ENCODE data around the gene TLCD4.

Gene TLCD4

GRCh38 chr1:95124342-95124741 lies 7.2 kb downstream of the TLCD4 start:
- in situ Hi-C loops (cut with HindIII; ENCODE audit: low pct_ligation_motif_present, low sequenced_read_pairs), result no loop called here
- TF ChIP-seq CTCF (IDR thresholded peaks at IDR 0.05; ENCODE audit: low read depth, low read length, missing control alignments), result no peak
- H3K36me3 ChIP-seq (replicated peaks), result no peaks in the 10 kb centered on the region
- no peak overlapping the region for H3K4me3 ChIP-seq (ENCODE audit: low read depth, low read length)
- H3K27ac ChIP-seq, result no peak overlapping the region
- H3K27me3 ChIP-seq (replicated peaks), result peaks cover 9% of the 10 kb centered on the region
- DNase-seq, result no peak

- in situ Hi-C loops (cut with HindIII; ENCODE audit: low pct_ligation_motif_present, low sequenced_read_pairs), result no loop called here
These were observed 9.2 kb downstream of the TLCD4 start for GRCh38 chr1:95126366-95126765.

GRCh38 chr1:95126846-95127245 lies 9.7 kb downstream of the TLCD4 start:
- no peak overlapping the region for H3K27ac ChIP-seq
- H3K4me3 ChIP-seq (ENCODE audit: low read depth, low read length), result no peak overlapping the region
- no peak for DNase-seq
- H3K27me3 ChIP-seq (replicated peaks), result no peaks in the 10 kb centered on the region
- H3K36me3 ChIP-seq (replicated peaks), result no peaks in the 10 kb centered on the region
- in situ Hi-C loops (cut with HindIII; ENCODE audit: low pct_ligation_motif_present, low sequenced_read_pairs), result no loop called here
- TF ChIP-seq CTCF (IDR thresholded peaks at IDR 0.05; ENCODE audit: low read depth, low read length, missing control alignments), result no peak

More at GRCh38 chr1:95126366-95126765, 9.2 kb downstream of the TLCD4 start:
- no peaks in the 10 kb centered on the region for H3K36me3 ChIP-seq (replicated peaks)
- H3K27ac ChIP-seq, result no peak overlapping the region
- no peak for DNase-seq
- no peaks in the 10 kb centered on the region for H3K27me3 ChIP-seq (replicated peaks)
- no peak overlapping the region for H3K4me3 ChIP-seq (ENCODE audit: low read depth, low read length)
- TF ChIP-seq CTCF (IDR thresholded peaks at IDR 0.05; ENCODE audit: low read depth, low read length, missing control alignments), result no peak

GRCh38 chr1:95127380-95127779 lies 10.2 kb downstream of the TLCD4 start:
- no peak overlapping the region for H3K4me3 ChIP-seq (ENCODE audit: low read depth, low read length)
- in situ Hi-C loops (cut with HindIII; ENCODE audit: low pct_ligation_motif_present, low sequenced_read_pairs), result no loop called here
- no peaks in the 10 kb centered on the region for H3K36me3 ChIP-seq (replicated peaks)
- no peak for TF ChIP-seq CTCF (IDR thresholded peaks at IDR 0.05; ENCODE audit: low read depth, low read length, missing control alignments)
- no peak overlapping the region for H3K27ac ChIP-seq
- no peaks in the 10 kb centered on the region for H3K27me3 ChIP-seq (replicated peaks)
- no peak for DNase-seq

- Histone ChIP-seq H3K4me3 (ENCODE audit: low read depth, low read length) (no peak overlapping the region), H3K36me3 (replicated peaks) (no peaks in the 10 kb centered on the region), H3K27ac (no peak overlapping the region), H3K27me3 (replicated peaks) (no peaks in the 10 kb centered on the region)
- no peak for TF ChIP-seq CTCF (IDR thresholded peaks at IDR 0.05; ENCODE audit: low read depth, low read length, missing control alignments)
- DNase-seq, result no peak
- in situ Hi-C loops (cut with HindIII; ENCODE audit: low pct_ligation_motif_present, low sequenced_read_pairs), result no loop called here
These were observed 15.6 kb downstream of the TLCD4 start for GRCh38 chr1:95132762-95133161.

- no peaks in the 10 kb centered on the region for H3K27me3 ChIP-seq (replicated peaks)
- H3K36me3 ChIP-seq (replicated peaks), result no peaks in the 10 kb centered on the region
- no peak overlapping the region for H3K27ac ChIP-seq
- in situ Hi-C loops (cut with HindIII; ENCODE audit: low pct_ligation_motif_present, low sequenced_read_pairs), result no loop called here
- H3K4me3 ChIP-seq (ENCODE audit: low read depth, low read length), result no peak overlapping the region
- TF ChIP-seq CTCF (IDR thresholded peaks at IDR 0.05; ENCODE audit: low read depth, low read length, missing control alignments), result no peak
- DNase-seq, result no peak
These were observed 16.5 kb downstream of the TLCD4 start for GRCh38 chr1:95133687-95134086.
